ENCODE results near the gene PHF8.

The PHF8 gene

DNA sequence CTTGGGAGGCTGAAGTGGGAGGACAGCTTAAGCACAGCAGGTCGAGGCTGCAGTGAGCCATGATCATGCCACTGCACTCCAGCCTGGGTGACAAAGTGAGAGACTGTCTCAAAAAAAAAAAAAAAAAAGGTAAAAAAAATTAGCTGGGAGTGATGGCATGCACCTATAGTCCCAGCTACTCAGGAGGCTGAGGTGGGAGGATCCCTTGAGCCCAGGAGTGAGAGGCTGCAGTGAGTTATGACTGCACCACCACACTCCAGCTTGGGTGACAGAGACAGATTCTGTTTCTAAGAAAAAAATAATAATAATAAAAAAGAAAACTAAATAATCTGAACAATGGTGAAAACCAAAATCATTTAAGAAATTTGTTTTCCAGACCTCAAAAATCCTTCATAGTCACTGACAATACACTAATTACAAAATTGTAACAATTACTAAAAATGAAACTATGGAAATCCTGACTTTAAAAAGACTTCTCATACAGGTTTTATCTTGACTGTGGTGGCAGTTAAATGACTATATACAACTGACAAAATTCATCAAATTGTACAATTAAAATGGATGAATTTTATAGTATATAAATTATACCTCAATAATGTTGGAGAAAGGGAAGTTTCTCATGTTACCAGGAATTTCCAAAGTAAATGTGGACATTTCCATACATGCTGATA is 31.3 kb downstream of the PHF8 start:
- no peak for DNase-seq

- DNase-seq, result no peak
These were observed 36.6 kb downstream of the PHF8 start for GRCh38 chrX:54007682-54008081.

DNA sequence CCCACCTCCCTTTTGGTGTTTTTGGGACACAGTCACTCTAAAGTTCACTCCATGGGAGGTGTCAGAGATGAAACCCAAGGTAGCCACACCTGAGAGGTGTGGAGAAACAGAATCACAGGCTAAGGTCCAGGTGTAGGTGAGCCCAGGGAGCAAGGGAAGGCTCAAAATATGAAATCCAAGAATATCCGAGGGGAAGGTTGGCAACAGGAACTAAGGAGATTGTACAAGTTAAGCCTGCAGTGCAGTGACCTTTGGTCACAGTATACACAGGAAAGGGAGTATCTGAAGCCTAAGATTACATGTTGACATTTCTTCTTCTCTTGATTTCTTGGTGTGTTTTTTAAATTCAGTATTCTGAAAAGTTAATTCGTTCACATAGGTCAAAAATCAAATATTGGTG is 46.5 kb downstream of the PHF8 start:
- no peak for DNase-seq

DNA sequence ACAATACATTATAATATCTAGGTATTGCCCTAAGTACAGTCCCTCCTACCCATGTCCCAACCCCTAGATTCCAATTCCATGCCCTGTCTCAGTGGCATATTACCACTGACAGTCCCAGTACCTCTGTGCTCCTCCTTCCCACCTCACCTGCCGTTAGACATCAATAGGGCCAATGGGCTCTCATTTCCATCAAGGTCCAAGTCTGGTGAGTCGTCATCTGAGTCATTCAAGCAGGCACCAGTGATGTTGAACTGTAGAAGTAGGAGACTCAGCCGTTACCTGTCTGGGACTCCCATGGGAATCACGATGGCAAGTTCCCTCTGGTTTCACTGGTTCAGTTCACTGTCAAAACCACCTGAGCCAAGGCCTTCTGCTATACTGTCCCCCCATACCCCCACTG is 51.7 kb downstream of the PHF8 start:
- no peak for DNase-seq

- DNase-seq, result no peak
These were observed 54.1 kb downstream of the PHF8 start for GRCh38 chrX:53990171-53990570.

- no peak for DNase-seq
These were observed 59.4 kb downstream of the PHF8 start for GRCh38 chrX:53984895-53985294.

DNA sequence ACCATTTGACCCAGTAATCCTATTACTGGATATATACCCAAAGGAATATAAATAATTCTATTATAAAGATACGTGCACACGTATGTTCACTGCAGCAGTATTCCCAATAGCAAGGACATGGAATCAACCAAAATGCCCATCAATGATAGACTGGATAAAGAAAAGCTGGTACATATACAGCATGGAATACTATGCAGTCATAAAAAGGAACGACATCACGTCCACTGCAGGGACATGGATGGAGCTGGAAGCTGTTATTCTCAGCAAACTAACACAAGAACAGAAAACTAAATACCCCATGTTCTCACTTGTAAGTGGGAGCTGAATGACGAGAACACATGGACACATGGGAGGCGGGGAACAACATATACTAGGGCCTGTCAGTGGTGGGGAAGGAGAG is 69.7 kb downstream of the PHF8 start:
- DNase-seq, result no peak

DNA sequence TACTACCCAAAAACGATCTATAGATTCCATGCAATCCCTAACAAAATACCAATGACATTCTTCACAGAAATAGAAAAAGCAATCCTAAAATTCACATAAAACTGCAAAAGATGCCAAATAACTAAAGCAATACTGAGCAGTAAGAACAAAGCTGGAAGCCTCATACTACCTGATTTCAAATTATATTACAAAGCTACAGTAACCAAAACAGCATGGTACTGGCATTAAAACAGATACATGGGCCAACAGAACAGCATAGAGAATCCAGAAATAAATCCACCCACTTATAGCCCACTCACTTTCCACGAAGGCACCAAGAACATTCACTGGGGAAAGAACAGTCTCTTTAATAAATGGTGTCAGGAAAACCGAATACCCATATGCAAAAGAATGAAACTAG is 74.7 kb downstream of the PHF8 start:
- DNase-seq, result no peak

DNA sequence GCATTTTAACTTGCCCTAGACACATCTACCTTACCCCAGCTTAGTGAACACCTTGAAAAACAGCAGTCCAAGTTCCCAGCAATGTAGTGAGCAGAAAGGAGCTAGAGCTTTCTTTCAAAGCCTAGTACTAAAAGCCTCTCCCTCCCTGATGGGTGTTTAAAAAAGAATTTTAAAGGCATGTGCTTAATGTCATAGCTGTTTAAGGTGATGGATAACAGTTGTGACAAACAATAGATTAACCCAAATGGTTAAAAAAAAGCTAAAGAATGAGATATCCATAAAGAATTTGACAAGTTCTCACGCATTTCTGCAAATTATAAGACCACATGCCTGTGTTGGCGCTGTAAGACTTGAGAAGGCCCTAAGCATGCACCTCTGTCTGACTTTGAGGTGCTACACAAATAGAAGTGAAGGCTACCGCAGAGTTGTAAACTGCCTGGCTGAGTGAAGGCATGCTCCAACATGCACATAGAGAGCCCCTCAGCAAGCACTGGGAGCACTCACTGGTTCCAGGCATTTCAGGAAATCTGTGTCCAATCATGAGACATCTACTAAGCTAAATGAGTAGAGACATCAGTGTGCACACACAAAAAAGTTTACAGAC is 94.0 kb downstream of the PHF8 start:
- no peak for DNase-seq

- DNase-seq, result no peak
These were observed 104.1 kb downstream of the PHF8 start for GRCh38 chrX:53940180-53940579.

DNA sequence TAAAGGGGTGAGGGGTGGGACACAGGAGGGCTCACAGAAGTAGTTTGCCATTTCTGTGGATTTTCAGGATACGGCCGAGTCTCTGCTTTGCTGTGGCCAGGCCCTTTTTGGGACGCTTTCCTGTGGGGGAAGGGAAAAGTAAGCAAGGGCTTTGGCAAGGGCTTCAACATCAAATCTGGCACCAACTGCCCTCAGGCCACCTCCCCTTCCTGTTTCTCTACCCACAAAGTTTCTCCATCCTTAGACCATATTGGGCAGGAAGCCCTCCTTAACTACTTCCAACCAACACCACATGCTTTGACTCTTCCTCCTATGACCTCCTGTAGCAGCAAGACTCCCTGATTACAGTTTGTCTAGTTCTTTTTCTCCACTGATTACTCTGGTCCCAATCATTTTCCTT is 105.1 kb downstream of the PHF8 start:
- no peak for DNase-seq

- no peak for DNase-seq
These were observed 113.5 kb downstream of the PHF8 start for GRCh38 chrX:53930515-53931380.

GRCh38 chrX:53926030-53926429 is 118.2 kb downstream of the PHF8 start:
- no peak for DNase-seq

DNA sequence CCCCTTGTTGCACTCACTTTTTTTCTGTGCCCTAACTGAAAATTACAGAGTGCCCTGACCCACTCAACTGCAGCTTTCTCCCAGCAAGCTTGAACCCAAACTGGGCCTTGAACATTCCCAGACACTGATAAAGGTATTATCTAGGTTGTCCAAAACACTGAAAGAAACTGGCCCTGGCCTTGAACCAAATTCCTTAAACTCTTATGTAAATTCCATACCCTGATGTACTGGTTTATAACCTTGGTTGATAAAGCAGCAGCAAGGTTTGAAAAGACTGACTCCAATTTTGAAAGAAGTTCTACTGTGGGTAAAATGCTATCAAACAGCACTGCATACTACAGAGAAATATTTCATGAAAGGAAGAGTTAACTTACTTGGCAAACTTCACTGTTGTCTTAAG is 125.6 kb downstream of the PHF8 start:
- DNase-seq, result no peak

- no peak for DNase-seq
These were observed 143.7 kb downstream of the PHF8 start for GRCh38 chrX:53900623-53901022.

DNA sequence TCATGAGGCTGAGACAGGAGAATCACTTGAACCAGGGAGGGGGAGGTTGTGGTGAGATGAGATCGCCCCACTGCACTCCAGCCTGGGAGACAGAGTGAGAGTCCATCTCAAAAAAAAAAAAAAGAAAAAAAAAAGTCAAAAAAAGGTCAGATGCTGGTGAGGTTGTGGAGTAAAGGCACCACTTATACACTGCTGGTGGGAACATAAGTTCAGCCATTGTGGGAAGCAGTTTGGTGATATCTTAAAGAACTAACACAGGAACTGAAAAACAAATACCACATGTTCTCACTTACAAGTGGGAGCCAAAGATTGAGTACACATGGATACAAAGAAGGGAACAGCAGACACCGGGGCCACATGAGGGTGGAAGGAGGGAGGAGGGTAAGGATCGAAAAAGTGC is 149.0 kb downstream of the PHF8 start:
- DNase-seq, result no peak

All from NCI-H1436 treated with DMSO at 0.1 percent for 48 hours (cell line).